Mammary microvascular endothelial cell (primary cell): ENCODE measurements around the gene CCL21. TPM values are rescaled to one million over a fixed set of nuclear protein-coding genes. Genes with fewer than 3 reads are reported as not detected.

ENCODE experiments used
- total RNA-seq: library from RNA; depleted of rRNA; stranded (reverse); fragments of >200 nt; gene quantifications from 2 replicates; pipeline ENCODE4 v1.2.3, GENCODE V29; 2015

The CCL21 gene, protein sequence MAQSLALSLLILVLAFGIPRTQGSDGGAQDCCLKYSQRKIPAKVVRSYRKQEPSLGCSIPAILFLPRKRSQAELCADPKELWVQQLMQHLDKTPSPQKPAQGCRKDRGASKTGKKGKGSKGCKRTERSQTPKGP
- total RNA-seq = 0.20 and 0.53 TPM in 2 replicates

DNA sequence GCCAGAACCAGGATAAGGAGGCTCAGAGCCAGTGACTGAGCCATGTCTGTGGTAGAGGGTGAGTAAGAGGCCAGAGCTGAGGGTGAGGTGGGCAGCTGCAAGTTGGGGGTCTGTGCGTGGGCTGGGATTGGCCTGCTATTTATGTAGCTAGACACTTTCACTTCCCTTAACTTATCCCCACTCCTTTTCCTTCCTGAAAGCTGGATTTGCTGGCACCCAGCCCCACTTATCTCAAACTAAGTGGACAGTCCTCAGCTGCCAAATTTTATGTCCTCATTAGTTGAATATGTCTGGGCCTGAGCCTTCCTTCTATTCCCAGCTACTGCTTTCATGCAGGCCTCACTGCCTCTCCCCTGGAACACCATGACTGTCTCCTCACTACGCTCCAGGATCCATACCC is at the start of gene CCL21:
Gene CCL21 (minus strand): TSS at position 114 of the 400 bp plus-strand sequence. CDS start 70 bp downstream, at position 44.

DNA sequence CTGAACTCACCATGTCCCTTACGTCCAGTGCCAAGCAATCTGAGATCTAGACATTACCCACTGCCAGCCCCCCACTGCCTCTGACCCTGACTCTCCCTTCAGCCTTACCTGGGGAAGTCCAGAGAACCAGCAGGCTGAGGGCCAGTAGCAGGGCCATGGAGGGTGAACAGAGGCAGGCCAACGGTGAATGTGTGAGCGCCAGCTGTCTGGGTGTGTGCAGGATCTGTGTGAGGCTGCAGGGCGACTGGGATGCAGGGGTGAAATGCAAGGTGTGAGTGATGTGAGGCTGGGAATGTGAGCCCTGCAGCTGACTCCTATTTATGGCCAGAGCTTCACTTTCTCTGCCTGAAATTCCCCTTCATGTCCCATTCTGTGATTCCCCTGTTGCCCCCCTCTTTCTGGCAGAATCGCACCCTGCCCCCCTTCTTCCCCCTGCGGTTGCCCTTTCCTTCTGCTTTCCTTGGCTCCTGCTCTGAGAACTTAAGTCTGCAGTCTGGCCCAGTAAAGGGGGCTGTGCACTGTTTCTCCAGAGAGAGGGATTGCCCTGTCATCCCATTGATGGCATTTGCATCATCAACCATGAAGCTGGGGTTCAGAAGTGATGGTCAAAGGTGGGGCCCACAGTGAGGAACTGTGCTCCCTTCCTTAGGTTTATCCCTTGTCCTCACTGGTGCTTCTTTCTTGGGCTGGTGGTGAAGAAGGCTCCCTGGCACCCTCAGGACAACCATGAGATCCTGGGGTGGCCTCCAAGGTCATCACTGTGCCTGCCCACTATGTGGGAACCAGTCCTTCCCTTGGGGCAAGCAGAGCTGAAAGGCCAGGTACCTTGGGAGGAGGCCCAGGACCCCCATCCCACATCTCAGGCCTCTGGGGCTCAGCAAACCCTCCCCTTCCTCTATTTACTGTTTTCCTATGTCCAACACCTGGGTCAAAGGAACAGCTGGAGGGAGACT is 18.7 kb downstream of the CCL21 start, which contains the start of gene CCL19:
Gene CCL19 (minus strand): TSS at position 294 of the 953 bp plus-strand sequence. CDS start 137 bp downstream, at position 157.

DNA sequence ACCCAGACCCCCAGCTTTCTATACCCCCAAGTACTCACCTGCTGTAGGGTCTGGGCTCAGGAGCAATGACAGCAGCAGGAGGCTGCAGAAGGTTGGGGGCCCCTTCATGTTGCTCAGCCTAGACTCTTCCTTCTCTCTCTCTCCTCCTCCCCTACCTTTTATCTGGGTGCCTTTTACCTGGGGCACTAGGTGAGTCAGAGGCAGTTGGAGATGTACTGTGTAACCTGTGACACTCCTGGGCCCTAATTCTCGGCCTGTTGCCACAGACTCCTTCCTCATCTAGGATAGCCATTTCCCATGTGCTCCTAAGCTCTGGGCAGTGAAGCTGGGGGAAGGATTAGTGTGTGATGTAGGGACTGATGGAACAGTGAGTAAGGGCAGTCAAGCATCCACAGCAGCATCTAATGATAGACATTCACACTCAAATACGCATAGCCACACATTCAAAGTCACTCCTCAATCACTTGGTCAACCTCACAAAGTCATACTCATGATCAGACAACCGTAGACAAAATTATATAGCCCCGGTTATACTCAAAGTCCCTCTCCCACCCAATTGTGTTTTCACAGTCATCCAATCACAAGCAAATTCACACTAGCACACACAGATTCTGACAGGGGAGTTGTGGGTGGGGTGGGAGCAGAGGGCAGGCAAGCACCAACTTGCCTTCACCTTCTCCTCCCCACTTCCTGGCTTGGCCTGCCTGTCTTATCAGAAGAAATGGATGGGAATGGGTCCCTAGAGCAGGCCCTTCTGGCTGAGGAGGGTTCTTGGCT is 47.2 kb downstream of the CCL21 start, which contains the start of gene CCL27:
Gene CCL27 (minus strand): TSS at position 132 of the 777 bp plus-strand sequence. CDS start 24 bp downstream, at position 108.

Other genes starting within 250 kb of the CCL21 start
- gene ENHO, start 187.1 kb downstream of the CCL21 start, total RNA-seq = not detected in 2 replicates
- gene CNTFR, start 120.4 kb downstream of the CCL21 start, total RNA-seq = not detected in 2 replicates
- gene RPP25L, start 98.0 kb downstream of the CCL21 start, total RNA-seq = 36.1 and 37.3 TPM in 2 replicates
- 141 and 162 TPM in 2 replicates for gene DCTN3, start 89.6 kb downstream of the CCL21 start, total RNA-seq
- gene ARID3C, start 81.1 kb downstream of the CCL21 start, total RNA-seq = 0.34 TPM in 1 of 2 replicates, not detected in the other
- 123 and 148 TPM in 2 replicates for gene SIGMAR1, start 72.3 kb downstream of the CCL21 start, total RNA-seq
- gene GALT, start 63.5 kb downstream of the CCL21 start, total RNA-seq = 17.2 and 18.5 TPM in 2 replicates
- 9.8 and 13.6 TPM in 2 replicates for gene IL11RA, start 58.0 kb downstream of the CCL21 start, total RNA-seq
- not detected in 2 replicates for gene CCL27, start 47.5 kb downstream of the CCL21 start, total RNA-seq
- not detected in 2 replicates for gene CCL19, start 18.9 kb downstream of the CCL21 start, total RNA-seq
- not detected in 2 replicates for gene PHF24, start 248.1 kb upstream of the CCL21 start, total RNA-seq